ENCODE results near the gene C14orf132. TPM values are rescaled to one million over a fixed set of nuclear protein-coding genes. Genes with fewer than 3 reads are reported as not detected.
A peak's percentile ranks its signal among the peaks of the same experiment; 100 is the strongest.

Gene C14orf132
- total and polyA plus RNA-seq, 2 of the 4 experiments (the other 2 are of a cell fraction), result 6.3 to 13.5 TPM

DNA sequence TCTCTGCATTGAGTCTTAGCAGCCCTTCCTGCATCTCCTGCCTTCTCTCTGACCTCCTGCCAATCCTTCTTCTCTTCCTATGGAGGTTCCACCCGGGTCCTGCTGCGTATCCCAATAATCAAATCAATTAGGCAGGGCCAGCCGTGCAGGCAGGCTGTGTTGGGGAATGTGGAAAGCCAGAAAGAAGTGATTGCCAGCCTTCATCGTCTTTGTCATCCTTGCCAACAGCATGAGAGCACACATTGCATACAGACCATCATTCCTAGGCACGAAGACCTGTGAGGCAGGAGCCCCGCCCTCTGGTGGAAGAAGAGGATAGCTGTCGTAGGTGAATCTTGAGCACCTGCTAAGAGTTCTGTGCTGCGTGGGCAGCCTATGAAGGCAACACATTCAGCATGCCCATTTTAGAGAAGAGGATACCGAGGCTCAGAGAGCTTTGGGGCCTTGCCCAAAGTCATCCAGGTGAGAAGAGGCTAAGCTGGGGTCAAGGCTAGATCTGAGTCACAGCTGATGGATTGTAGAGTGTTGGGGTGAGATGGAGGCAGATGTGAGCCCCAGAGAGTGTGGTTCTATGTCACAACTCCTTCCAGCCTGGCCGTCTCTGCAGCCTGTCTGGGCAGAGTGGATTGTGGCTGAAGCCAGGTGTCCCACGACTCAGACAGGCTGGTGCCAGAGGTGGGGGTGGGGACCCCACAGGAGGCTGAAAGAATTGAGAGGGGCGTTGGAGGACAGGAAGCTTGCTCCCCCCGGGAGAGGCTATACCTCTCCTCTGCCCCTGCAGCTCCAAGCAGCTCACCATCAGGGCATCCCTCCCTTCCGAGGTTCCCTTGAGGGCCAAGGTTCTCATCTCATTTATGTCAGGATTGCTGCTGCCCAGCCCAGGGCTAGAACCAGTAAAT is 12.7 kb downstream of the C14orf132 start (continued):
- no peak for TF ChIP-seq NFE2L2 (IDR thresholded peaks at IDR 0.05; ENCODE audit: low read depth, low read length)

GRCh38 chr14:96052541-96053247 is 13.5 kb downstream of the C14orf132 start:
- Histone ChIP-seq H3K9me1 (ENCODE audit: insufficient read depth, low read length) (peaks cover 10% of the 10 kb centered on the region), H3K27me3 (ENCODE audit: control insufficient read depth, insufficient read depth, low read length) (no peaks in the 10 kb centered on the region), H4K20me1 (ENCODE audit: insufficient read depth, low read length) (peaks cover 33% of the 10 kb centered on the region), H3K27ac (ENCODE audit: insufficient read depth, low read length) (no peak overlapping the region), H3K9ac (ENCODE audit: low read depth, low read length) (no peak overlapping the region), H4K5ac (ENCODE audit: low read depth, low read length) (no peak overlapping the region), H2AFZ (replicated peaks; ENCODE audit: low read length, poor library complexity) (no peak overlapping the region), H4K91ac (ENCODE audit: insufficient read depth, low read depth, low read length) (no peak overlapping the region), H3K4ac (ENCODE audit: low read depth, low read length) (no peak overlapping the region), H3K79me1 (ENCODE audit: low read depth in 1 of 2, low read length in 2 of 2) (peaks cover 31 to 52% of the 10 kb centered on the region in 2 experiments), H3K18ac (ENCODE audit: low read depth, low read length) (no peak overlapping the region), H3K56ac (ENCODE audit: extremely low read depth, insufficient read depth, low read length) (no peak overlapping the region), H2AK9ac (replicated peaks; ENCODE audit: low read depth, low read length, poor library complexity) (no peak overlapping the region), H2BK15ac (ENCODE audit: low read depth, low read length) (no peak overlapping the region), H2AK5ac (ENCODE audit: low read depth, low read length) (no peak overlapping the region), H3K4me1 (ENCODE audit: control insufficient read depth, insufficient read depth, low read length) (peaks cover 16% of the 10 kb centered on the region), H3K14ac (replicated peaks; ENCODE audit: low read depth, low read length) (no peak overlapping the region), H3K36me3 (ENCODE audit: control insufficient read depth, insufficient read depth, low read length) (peaks cover 20% of the 10 kb centered on the region), H2BK5ac (ENCODE audit: low read depth, low read length, poor library complexity, severe bottlenecking) (no peak overlapping the region), H3K9me3 (ENCODE audit: control insufficient read depth, insufficient read depth, low read length) (no peaks in the 10 kb centered on the region), H3K4me3 (ENCODE audit: insufficient read depth, low read depth, low read length) (no peak overlapping the region), H4K8ac (ENCODE audit: low read depth in 2 of 2, low read length in 2 of 2) (no peak overlapping the region), H3K23ac (ENCODE audit: low read depth, low read length) (no peak overlapping the region), H2BK20ac (ENCODE audit: low read depth, low read length) (no peak overlapping the region), H2BK120ac (ENCODE audit: low read depth, low read length) (no peak overlapping the region), H3K4me2 (ENCODE audit: low read depth, low read length) (no peak overlapping the region)
- WGBS, 2 experiments (ENCODE audit: extremely low coverage in 2 of 2, insufficient read length in 1 of 2), result no CpG with 5 or more reads among the region's 10 CpGs
- TF ChIP-seq CEBPB (IDR thresholded peaks at IDR 0.05; ENCODE audit: low read depth, low read length) (no peak), MXI1 (IDR thresholded peaks at IDR 0.05; ENCODE audit: borderline replicate concordance, low read depth, low read length) (no peak), ELK1 (IDR thresholded peaks at IDR 0.05; ENCODE audit: borderline replicate concordance, low read depth, low read length) (no peak), BHLHE40 (IDR thresholded peaks at IDR 0.05; ENCODE audit: low read depth, low read length) (no peak), SMC3 (IDR thresholded peaks at IDR 0.05; ENCODE audit: low read depth, low read length) (no peak), RFX5 (IDR thresholded peaks at IDR 0.05; ENCODE audit: low read depth, low read length) (no peak), RAD21 (IDR thresholded peaks at IDR 0.05; ENCODE audit: low read length) (no peak), POLR2A (IDR thresholded peaks at IDR 0.05; ENCODE audit: low read depth, low read length) (no peak), MAZ (IDR thresholded peaks at IDR 0.05; ENCODE audit: borderline replicate concordance, low read depth, low read length) (no peak), FOS (IDR thresholded peaks at IDR 0.05; ENCODE audit: low read depth, low read length) (no peak)
- TF ChIP-seq, protein P1, sequence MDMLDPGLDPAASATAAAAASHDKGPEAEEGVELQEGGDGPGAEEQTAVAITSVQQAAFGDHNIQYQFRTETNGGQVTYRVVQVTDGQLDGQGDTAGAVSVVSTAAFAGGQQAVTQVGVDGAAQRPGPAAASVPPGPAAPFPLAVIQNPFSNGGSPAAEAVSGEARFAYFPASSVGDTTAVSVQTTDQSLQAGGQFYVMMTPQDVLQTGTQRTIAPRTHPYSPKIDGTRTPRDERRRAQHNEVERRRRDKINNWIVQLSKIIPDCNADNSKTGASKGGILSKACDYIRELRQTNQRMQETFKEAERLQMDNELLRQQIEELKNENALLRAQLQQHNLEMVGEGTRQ (IDR thresholded peaks at IDR 0.05; ENCODE audit: low read depth, low read length), result no peak
- ChIA-PET CTCF (interaction anchor here (0.9 kb wide), 1 partner anchor 11 kb away, joined by 3 read pairs; no protein-coding TSS in a partner anchor), POLR2A (ENCODE audit: unreplicated experiment) (no interaction called here)
- dilution Hi-C loops (cut with HindIII; ENCODE audit: low sequenced_read_pairs, unreplicated experiment) (no loop called here), in situ Hi-C loops (cut with MboI; ENCODE audit: low sequenced_read_pairs) (no loop called here), intact Hi-C loops (cut with micrococcal nuclease) (loop anchor here (5.0 kb wide), 1 partner anchor 40 kb away; no protein-coding TSS in a partner anchor)
- ATAC-seq (ENCODE audit: low read depth) (no peak), DNase-seq (peak; percentile 28)
- BruUV-seq (replicated peaks), result no TSS peak
